ENCODE results near the gene ZNF646.

ZNF646 gene

GRCh38 chr16:31130899-31131298, 56.7 kb downstream of the ZNF646 start:
- no peak for DNase-seq (ENCODE audit: low read depth)

- no peak for DNase-seq (ENCODE audit: low read depth)
Measured at GRCh38 chr16:31131416-31131815, 57.2 kb downstream of the ZNF646 start.

DNA sequence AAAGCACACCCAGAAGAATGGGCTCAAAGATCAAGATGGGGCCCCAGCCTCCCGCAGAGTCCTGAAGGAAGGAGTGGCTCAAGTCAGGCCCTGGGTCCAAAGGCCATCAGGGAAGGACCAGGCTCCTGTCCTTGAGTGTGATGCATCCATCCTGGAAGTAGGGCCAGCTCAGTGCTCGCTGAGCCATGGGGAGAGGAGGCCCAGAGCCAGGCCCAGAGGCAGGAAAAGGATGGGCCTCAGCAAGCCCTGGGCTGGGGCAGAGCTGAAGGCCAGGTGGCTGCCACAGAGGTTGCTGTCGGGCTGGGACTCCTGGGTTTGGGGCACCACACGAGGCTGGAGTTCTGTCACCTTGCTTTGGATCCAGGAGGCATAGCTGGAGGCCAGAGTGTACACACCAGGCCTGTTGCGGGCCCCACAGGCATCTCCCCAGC, 57.6 kb downstream of the ZNF646 start:
- DNase-seq (ENCODE audit: low read depth), result no peak

DNA sequence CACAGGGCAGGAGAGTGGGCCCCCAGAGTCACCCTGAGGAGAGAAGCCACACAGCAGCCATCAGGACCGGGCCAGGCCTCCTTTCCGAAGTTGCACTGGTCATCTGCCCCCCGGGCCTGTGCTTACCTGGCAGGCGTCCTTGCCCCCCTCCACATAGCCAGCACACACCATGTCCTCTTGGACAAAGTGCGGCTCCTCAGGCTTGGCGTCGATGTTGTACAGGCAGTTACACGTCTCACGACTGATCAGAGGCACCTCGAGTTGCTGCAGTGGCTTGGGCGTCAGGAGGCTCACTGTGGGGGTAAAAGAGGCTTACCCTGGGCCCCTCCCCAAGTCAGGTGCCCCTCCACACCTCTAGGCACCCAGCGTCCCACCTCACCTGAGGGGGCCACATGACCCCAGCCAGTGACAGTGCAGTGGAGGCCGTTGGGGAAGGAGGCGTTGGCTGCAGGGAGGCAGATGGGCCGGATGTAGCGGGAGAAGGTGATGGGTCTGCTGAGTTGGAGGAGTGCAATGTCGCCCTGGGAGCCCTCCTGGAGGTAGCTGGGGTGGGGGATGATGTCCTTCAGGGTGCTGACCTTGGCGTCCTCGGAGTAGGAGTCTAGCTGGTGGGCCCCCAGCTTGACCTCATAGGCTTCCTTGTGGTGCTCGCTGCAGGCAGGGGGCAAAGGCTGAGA, 58.2 kb downstream of the ZNF646 start:
- no peak for DNase-seq (ENCODE audit: low read depth)

DNA sequence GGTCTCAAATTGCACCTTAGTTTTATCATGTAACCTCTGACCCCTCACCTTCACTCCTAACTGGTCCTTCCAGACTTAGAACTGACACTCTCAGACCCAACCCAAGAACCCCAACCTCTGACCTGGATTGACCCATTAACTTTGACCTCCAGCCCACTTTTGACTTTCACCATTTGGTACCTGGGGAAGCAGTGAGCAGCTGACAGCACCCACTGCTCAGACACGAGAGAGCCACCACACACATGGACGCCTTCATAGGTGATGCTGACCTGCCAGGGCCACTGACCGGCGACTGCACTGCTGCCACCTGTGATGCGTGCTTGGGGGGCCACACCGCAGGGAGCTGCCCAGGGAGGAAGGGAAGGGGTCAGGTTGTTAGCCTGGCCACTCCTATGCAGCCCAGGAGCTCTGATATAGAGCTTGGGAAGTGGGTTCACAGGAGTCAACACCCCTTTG, 58.9 kb downstream of the ZNF646 start:
- no peak for DNase-seq (ENCODE audit: low read depth)
